Measurements from ENCODE around the gene RUNX3. TPM values are rescaled to one million over a fixed set of nuclear protein-coding genes. Genes with fewer than 3 reads are reported as not detected.

The RUNX3 gene
- total RNA-seq, 1 donor = not detected

DNA sequence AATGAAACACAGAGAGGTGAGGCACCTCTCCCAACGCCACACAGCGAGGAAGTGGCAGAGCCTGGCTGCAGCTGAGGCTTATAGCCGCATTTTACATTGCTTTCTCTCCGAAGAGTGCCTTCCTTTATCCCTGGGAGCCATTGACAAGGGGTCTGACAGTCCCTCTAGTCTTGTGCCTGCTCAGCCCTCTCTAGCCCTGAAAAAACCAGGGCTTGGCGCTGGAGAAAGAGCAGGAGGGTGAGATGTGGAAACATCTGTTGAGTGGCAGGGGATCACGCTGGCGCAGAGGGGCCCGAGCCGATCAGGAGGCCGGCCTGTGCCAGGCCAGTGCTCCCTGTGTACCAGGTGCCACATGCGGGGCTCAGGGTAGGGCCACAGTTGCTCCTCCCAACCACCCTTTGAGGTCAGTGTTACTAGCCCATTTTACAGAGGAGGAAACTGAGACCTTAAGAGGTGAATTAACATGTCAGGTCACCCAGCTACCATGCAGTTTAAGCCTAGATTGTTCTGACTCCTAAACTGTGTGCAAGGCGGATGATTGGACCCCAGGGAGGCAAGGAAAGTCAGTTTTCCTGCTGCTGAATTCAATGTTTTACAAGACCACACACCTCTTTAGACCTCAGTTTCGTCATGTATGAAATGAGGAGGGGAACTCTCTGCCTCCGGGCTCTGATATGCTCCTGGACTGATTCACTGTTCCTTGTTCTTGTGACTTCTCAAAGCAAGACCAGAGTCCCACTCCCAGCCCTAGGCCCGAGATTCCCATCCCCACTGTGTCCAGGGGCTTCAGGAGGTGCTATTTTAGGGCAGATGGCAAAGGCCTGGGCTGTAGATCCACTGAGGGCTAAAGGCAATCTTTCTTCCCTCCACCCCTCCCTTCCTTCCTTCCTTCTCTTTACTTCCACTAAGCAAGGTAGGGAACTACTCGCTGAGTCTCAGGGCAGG, 28.0 kb upstream of the RUNX3 start:
- DNase-seq (ENCODE audit: low read depth) = no peak
- TF ChIP-seq, protein P1, sequence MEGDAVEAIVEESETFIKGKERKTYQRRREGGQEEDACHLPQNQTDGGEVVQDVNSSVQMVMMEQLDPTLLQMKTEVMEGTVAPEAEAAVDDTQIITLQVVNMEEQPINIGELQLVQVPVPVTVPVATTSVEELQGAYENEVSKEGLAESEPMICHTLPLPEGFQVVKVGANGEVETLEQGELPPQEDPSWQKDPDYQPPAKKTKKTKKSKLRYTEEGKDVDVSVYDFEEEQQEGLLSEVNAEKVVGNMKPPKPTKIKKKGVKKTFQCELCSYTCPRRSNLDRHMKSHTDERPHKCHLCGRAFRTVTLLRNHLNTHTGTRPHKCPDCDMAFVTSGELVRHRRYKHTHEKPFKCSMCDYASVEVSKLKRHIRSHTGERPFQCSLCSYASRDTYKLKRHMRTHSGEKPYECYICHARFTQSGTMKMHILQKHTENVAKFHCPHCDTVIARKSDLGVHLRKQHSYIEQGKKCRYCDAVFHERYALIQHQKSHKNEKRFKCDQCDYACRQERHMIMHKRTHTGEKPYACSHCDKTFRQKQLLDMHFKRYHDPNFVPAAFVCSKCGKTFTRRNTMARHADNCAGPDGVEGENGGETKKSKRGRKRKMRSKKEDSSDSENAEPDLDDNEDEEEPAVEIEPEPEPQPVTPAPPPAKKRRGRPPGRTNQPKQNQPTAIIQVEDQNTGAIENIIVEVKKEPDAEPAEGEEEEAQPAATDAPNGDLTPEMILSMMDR (IDR thresholded peaks at IDR 0.05; ENCODE audit: insufficient read depth, low read depth, low read length) = no peak
- H3K4me3 ChIP-seq (ENCODE audit: low read depth, low read length) = no peak overlapping the region

DNA sequence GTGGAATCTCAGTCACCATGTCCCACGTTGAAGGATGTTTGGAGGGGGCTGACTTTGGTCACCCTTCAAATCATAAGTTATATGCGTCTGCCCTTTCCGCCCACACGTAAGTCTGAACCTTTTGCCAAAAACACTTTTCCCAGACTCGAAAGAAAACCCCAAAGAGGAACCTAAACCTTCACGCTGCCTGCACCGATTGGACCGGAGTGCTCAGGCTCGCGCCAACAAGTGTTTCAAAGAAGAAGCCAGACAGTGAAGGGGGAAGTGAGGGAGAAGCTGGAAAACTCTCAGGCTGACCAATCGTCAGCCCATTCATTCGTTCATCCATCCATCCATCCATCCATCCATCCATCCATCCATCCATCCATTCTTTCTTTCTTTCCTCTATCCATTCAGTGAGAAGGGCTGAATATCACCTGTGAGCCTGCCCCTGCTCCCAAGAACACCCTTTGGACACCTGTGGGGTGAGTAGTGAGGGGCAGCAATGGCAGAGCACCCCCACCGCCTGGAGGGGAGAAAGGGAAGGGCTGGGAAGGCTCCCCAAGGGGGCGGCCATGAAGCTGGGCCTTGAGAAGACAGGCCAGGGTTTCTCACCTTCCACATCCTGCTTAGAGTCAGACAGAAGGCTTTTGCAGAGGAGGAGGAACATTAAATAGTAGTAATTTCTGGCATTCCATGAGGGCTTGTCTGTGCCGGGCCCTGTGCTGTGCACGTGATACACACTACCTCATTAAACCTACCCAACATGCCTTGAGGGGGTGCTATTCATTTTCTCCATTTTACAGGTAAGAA, 27.1 kb upstream of the RUNX3 start:
- H3K4me3 ChIP-seq (ENCODE audit: low read depth, low read length) = no peak overlapping the region
- no peak for DNase-seq (ENCODE audit: low read depth)
- TF ChIP-seq, protein P1 (IDR thresholded peaks at IDR 0.05; ENCODE audit: insufficient read depth, low read depth, low read length) = no peak

DNA sequence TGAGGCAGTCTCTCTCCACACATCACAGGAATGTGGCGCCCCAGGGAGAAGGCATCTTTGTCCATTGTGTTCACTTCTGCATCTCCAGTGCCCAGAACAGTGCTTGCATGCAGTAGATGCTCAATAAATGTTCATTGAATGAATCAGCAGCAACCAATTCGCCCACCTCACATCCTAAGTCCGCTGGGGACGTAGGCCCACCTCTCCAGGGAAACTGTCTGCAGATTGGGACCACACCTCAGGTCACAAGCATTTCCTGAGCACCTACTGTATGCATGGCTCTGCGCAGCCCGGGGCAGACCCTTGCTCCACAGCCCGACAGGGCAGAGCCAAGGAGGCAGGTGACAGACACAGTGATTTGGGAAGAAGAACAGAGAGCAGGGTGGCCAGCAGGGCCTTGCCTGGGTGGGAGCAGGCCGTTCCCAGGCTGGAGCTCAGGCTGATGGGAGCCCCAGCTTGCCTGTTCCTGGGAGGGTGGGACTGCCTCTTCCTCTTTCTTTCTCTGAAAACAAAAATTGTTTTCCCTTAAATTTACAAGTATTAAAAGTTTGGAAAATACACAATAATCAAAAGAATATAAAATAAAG, 25.8 kb upstream of the RUNX3 start:
- TF ChIP-seq, protein P1 (IDR thresholded peaks at IDR 0.05; ENCODE audit: insufficient read depth, low read depth, low read length) = no peak
- no peak for DNase-seq (ENCODE audit: low read depth)
- no peak overlapping the region for H3K4me3 ChIP-seq (ENCODE audit: low read depth, low read length)

DNA sequence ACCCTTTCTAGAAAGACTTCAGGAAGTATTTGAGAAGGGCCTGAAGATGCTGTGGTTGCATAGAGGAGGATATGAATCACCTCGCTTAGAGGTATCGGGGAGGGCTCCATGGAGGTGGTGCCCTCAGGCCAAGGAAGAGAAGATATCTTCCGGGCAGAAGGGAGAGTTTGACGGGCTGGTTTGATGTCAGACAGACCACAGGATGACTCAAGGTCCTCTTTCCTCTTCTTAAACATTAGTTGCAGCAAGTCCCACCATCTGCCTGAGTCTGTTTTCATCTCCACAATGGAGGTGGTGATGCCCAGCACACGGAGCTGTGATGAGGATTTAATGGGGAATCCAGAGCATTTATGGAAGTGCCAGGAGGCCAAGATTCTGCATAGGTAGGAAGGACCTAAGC, 25.1 kb upstream of the RUNX3 start:
- DNase-seq (ENCODE audit: low read depth) = peak; percentile 19
- no peak overlapping the region for H3K4me3 ChIP-seq (ENCODE audit: low read depth, low read length)
- TF ChIP-seq, protein P1 (IDR thresholded peaks at IDR 0.05; ENCODE audit: insufficient read depth, low read depth, low read length) = no peak

DNA sequence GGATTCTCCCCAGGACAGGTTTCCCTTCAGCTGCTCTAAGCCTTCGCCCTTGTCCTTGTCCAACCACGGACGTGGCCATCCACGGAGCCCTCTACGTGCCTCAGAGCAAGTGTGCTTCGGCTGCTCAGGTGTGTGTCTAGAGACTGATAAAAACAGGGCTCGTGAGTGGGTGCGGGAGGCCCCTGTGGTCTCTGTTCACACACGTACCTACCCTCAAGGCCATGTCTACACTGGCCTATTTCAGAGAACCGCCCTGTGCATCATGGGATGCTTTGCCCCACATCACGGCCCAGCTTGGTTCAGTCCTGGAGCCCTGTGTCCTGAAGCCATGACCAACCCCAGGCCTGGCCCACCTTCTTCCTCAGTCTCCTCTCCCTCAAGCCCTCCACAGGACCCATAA, 24.6 kb upstream of the RUNX3 start:
- TF ChIP-seq, protein P1 (IDR thresholded peaks at IDR 0.05; ENCODE audit: insufficient read depth, low read depth, low read length) = no peak

DNA sequence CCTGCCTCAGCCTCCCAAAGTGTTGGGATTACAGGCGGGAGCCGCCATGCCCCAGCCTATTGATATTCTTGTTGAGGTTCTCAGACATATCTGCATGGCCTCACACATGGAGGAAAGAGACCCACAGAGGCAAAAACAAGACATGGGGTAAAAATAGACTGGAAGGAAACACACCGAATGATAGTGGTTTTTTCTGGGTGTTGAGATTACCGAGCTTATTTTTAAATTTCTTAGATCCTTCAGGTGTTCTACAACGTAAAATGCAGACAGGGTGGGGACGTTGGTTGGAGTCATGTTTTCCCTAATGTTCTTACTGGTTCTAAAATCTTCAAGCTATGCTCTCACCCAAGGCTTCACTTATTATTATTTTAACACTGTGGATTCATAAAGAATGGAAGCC, 23.9 kb upstream of the RUNX3 start:
- no peak overlapping the region for H3K4me3 ChIP-seq (ENCODE audit: low read depth, low read length)
- TF ChIP-seq, protein P1 (IDR thresholded peaks at IDR 0.05; ENCODE audit: insufficient read depth, low read depth, low read length) = no peak
- no peak for DNase-seq (ENCODE audit: low read depth)

More for the DNA sequence above, 24.6 kb upstream of the RUNX3 start:
- H3K4me3 ChIP-seq (ENCODE audit: low read depth, low read length) = no peak overlapping the region
- DNase-seq (ENCODE audit: low read depth) = no peak
